Measurements from ENCODE around the gene TXNL4A.

- TF ChIP-seq CTCF (IDR thresholded peaks at IDR 0.05) (no peak), POLR2A (IDR thresholded peaks at IDR 0.05) (no peak), POLR2AphosphoS5 (IDR thresholded peaks at IDR 0.05) (no peak)
Measured at GRCh38 chr18:79956276-79956675, 32.1 kb downstream of the TXNL4A start.
